ENCODE data around the gene IFNK.

The IFNK gene

GRCh38 chr9:27545471-27545870, 21.4 kb downstream of the IFNK start:
- H3K4me3 ChIP-seq (ENCODE audit: low read length): no peak overlapping the region
- H3K4me1 ChIP-seq (ENCODE audit: control insufficient read depth, low read length): no peaks in the 10 kb centered on the region
- H3K79me2 ChIP-seq (ENCODE audit: control insufficient read depth, low read length): no peaks in the 10 kb centered on the region

GRCh38 chr9:27548055-27548741, 24.1 kb downstream of the IFNK start:
- no peaks in the 10 kb centered on the region for H3K9me2 ChIP-seq (replicated peaks; ENCODE audit: control insufficient read depth, low read length)
- H3K79me2 ChIP-seq (ENCODE audit: control insufficient read depth, low read length): no peaks in the 10 kb centered on the region
- no peak for TF ChIP-seq EZH2phosphoT487 (IDR thresholded peaks at IDR 0.05; ENCODE audit: borderline replicate concordance, low read length)
- no peak for TF ChIP-seq CTCF (IDR thresholded peaks at IDR 0.05; ENCODE audit: low read depth, low read length, poor library complexity, severe bottlenecking)
- no peaks in the 10 kb centered on the region for H4K20me1 ChIP-seq (ENCODE audit: control insufficient read depth, insufficient read depth, low read depth, low read length)
- H3K4me3 ChIP-seq (ENCODE audit: low read length): no peak overlapping the region
- no peaks in the 10 kb centered on the region for H3K9me3 ChIP-seq (ENCODE audit: control insufficient read depth, insufficient read depth, low read length)
- no peak overlapping the region for H3K4me2 ChIP-seq (ENCODE audit: low read length)
- no peaks in the 10 kb centered on the region for H3K4me1 ChIP-seq (ENCODE audit: control insufficient read depth, low read length)
- H3K27ac ChIP-seq (ENCODE audit: low read depth, low read length): no peak overlapping the region
- no peaks in the 10 kb centered on the region for H3F3A ChIP-seq (ENCODE audit: control insufficient read depth, insufficient read depth)
- H3K36me3 ChIP-seq (ENCODE audit: control insufficient read depth, low read length): peaks cover 30% of the 10 kb centered on the region
- H3K27me3 ChIP-seq (ENCODE audit: control insufficient read depth, low read length): no peaks in the 10 kb centered on the region

More at GRCh38 chr9:27545471-27545870, 21.4 kb downstream of the IFNK start:
- H3F3A ChIP-seq (ENCODE audit: control insufficient read depth, insufficient read depth): no peaks in the 10 kb centered on the region
- H3K9me3 ChIP-seq (ENCODE audit: control insufficient read depth, insufficient read depth, low read length): no peaks in the 10 kb centered on the region
- H3K9me2 ChIP-seq (replicated peaks; ENCODE audit: control insufficient read depth, low read length): no peaks in the 10 kb centered on the region
- H3K36me3 ChIP-seq (ENCODE audit: control insufficient read depth, low read length): peaks cover 15% of the 10 kb centered on the region
- H3K27me3 ChIP-seq (ENCODE audit: control insufficient read depth, low read length): no peaks in the 10 kb centered on the region
- TF ChIP-seq CTCF (IDR thresholded peaks at IDR 0.05; ENCODE audit: low read depth, low read length, poor library complexity, severe bottlenecking): no peak
- no peak for TF ChIP-seq EZH2phosphoT487 (IDR thresholded peaks at IDR 0.05; ENCODE audit: borderline replicate concordance, low read length)
- H4K20me1 ChIP-seq (ENCODE audit: control insufficient read depth, insufficient read depth, low read depth, low read length): no peaks in the 10 kb centered on the region
- no peak overlapping the region for H3K27ac ChIP-seq (ENCODE audit: low read depth, low read length)
- H3K4me2 ChIP-seq (ENCODE audit: low read length): no peak overlapping the region

- Histone ChIP-seq H3K4me2 (ENCODE audit: low read length) (no peak overlapping the region), H3K27me3 (ENCODE audit: control insufficient read depth, low read length) (no peaks in the 10 kb centered on the region), H3K9me2 (replicated peaks; ENCODE audit: control insufficient read depth, low read length) (no peaks in the 10 kb centered on the region), H4K20me1 (ENCODE audit: control insufficient read depth, insufficient read depth, low read depth, low read length) (no peaks in the 10 kb centered on the region), H3K4me1 (ENCODE audit: control insufficient read depth, low read length) (no peaks in the 10 kb centered on the region), H3K9me3 (ENCODE audit: control insufficient read depth, insufficient read depth, low read length) (no peaks in the 10 kb centered on the region), H3F3A (ENCODE audit: control insufficient read depth, insufficient read depth) (no peaks in the 10 kb centered on the region), H3K27ac (ENCODE audit: low read depth, low read length) (no peak overlapping the region), H3K4me3 (ENCODE audit: low read length) (no peak overlapping the region), H3K79me2 (ENCODE audit: control insufficient read depth, low read length) (no peaks in the 10 kb centered on the region), H3K36me3 (ENCODE audit: control insufficient read depth, low read length) (peaks cover 41% of the 10 kb centered on the region)
- TF ChIP-seq CTCF (IDR thresholded peaks at IDR 0.05; ENCODE audit: low read depth, low read length, poor library complexity, severe bottlenecking): no peak
- TF ChIP-seq EZH2phosphoT487 (IDR thresholded peaks at IDR 0.05; ENCODE audit: borderline replicate concordance, low read length): no peak
Observed at GRCh38 chr9:27549196-27549755, 25.2 kb downstream of the IFNK start.

Data from DOHH2 (cell line).